ENCODE measurements around the gene GNB1. TPM values are rescaled to one million over a fixed set of nuclear protein-coding genes. Genes with fewer than 3 reads are reported as not detected.
"Not testable (repeated sequence)": the region's sequence is repeated elsewhere in the genome, so short reads cannot be mapped to it uniquely, and the experiment has no call there.

GNB1 gene
- polyA plus RNA-seq, 3 donors = 270 to 294 (median 288) TPM

DNA sequence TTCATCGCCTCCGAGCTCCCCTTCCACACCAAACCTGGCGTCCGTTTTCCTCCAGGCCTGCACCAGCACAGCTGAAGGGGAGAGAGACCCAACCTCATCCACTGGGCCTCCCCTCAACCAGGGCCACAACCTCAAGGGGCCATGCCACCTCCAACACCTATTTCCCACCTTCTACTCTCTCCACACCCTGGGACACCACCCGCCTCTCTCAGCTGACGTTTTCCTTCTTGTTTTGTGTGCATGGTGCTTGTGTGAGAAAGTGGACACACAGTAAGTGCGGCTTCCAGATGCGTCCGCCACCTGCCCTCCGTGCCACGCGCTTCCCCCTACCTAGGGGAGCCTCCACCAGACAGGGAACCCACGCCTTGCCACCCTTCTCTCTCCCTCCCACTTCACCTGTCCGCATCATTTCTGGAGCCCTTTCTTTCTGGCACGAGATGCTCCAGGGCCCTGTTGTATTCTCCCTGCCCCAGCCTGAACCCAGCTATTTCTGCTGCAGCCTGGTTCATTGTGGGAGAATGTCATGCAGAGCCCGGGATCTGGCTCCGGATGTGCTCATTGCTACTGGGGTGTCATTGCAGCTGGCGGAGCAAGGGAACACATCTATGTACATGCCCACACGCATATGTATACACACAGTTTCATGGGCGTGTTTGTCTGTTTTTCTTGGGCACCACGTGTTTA lies 1.3 kb upstream of the GNB1 start:
- no peak for DNase-seq (ENCODE audit: low read depth in 3 of 3, low spot score in 2 of 3)

DNA sequence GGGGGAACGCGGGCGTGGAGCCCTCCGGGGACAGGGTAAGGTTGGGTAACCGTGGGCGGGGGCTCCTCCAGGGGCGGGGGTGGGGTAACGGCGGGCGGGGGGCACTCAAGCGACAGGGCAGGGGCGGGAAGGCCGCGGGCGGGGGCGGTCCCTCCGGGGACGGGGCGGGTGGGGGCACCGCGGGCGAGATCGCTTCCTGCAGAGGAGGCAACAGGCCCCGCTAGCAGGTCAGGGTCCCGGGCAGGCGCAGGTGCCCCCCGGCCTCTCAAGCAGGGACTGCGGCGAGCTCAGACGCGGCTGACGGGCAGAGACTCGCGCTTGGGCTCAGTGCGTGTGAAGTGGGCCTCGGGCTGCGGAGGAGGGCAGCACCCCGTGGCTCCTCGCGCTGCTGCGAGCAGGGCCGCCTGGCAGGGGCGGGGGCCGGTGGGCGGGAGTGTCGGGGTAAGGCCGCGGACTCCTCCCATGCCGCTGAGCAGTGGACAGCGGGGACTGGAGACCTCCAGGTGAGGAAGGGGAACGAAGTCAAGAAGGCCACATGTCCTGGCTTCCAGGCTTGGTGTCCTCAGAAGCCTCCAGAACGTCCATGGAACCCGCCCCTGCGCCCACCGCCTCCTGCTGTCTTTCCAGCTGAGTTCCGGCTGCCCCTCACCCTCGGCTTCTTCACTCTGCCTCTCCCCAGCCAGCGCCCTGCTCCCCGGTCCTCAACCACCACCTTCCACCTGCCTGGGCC lies 627 bp upstream of the GNB1 start:
- no peak for DNase-seq (ENCODE audit: low read depth in 3 of 3, low spot score in 2 of 3)

DNA sequence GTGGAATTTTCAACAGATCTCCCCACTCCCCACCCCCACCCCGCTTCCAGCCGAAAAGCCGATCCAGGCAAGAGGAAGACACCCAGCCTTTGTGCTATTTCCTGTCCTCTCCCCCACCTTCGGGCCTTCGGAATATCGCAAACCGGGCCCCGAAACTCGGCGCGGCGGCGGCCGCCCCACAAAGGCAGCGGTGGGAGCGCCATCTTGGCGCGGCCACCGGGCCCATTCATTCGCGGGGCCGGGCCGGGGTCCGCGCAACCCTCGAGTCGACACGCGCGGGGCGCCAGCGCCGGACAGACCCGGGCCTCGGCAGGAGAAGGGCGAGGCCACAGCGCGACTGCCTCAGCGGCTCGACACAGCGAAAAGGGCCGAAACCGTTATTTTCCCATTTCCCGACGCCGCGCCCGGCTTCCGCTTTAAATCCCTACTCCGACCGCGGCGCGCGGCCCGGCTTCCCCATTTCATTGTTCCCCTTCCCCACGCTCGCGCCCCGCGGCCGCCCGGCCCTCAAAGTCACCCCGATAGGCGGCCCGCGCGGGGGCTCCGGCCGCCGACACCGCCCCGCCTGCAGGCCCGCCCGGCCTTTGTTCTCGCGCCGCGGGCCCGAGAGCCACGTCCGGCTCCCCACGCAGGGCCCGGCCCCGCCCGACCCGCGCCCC lies 911 bp downstream of the GNB1 start:
- no peak for DNase-seq (ENCODE audit: low read depth in 3 of 3, low spot score in 2 of 3)

DNA sequence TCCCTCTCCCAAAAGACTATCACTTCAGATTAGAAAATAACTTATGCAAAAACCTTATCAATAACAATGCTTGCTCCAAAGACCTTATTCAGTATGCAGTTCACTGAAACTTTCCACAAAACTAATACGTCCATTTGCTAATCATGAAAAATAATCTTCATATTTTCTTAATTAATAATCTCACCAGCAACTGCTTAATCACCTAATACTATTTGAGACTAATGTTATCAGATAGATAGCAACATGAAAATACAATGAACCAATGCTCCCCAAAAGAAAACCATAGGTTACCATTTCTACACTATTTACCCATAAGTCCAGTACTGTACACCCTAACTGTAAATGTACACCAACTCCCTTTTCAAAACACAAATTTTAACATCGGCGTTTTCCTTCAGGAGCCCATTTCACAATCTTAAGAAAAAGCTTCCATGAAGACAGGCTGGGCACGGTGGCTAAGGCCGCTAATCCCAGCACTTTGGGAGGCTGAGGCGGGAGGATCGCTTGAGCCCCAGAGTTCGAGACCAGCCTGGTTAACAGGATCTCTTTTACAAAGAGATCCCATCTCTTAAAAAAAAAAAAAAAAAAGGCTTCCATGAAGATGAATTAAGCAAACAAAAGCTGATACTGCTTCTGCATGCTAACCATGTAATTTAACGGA lies 1.7 kb downstream of the GNB1 start:
- DNase-seq (ENCODE audit: low read depth in 3 of 3, low spot score in 2 of 3) = no peak

DNA sequence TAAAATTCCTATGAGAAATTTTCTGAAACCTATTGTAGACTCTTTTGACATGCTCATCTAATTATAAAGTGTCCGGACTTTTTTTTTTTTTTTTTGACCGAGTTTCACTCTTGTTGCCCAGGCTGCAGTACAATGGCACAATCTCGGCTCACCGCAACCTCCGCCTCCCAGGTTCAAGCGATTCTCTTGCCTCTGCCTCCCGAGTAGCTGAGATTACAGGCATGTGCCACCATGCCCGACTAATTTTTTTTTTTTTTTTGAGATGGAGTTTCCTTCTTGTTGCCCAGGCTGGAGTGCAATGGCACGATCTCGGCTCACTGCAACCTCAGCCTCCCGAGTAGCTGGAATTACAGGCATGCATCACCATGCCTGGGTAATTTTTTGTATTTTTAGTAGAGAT lies 7.0 kb downstream of the GNB1 start:
- not testable (repeated sequence) for DNase-seq (ENCODE audit: low read depth in 3 of 3, low spot score in 2 of 3)

DNA sequence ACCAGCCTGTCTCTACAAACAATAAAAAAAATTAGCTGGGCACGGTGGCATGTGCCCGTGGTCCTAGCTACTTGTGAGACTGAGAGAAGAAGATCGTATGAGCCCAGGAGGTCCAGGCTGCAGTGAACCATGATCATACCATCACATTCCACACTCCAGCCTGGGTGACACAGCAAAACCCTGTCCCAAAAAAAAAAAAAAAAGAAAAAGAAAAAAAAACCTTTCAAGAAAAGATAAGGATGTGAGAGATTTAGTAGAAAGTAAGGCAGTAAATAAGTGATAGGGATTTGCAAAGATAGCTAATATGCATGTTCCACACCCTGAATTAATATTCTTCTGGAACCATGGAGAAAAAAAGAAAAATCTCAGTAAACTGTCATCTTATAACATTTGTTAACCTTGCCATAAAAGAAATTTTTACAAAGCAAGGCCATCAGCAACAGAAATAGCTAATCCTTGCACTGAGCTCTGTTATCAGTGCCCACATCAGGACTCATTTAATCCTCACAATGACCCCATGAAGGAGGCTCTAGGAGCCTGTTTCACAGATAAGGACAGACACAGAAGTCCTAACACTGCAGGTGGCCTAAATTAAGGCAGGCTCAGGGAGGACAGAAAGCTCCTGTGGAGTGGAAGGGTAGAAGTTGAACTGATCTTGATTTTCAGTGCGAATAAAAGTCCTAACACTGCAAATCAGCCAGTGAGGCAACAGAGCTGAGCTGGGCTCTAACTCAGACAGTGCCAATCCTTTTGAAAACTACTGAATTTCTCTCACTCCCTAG lies 7.6 kb downstream of the GNB1 start:
- DNase-seq (ENCODE audit: low read depth in 3 of 3, low spot score in 2 of 3) = no peak

DNA sequence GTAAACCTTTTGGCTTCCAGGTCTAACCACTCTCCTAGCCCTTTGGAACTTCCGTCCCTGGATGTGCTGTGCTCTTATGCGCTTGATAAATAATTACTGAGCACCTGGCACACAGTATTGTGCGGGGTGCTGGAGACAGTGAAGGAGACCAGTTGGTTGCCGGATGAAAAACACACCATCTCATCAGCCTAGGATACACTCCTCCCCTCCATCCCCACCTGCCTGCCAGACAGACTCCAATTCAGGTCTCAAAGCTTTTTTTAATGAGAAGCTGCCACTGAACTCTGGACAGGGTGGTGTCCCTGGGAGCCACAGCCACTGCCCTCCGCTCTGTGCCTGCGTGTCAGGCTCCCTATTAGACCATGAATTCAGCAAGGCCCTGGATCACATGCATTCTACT lies 9.2 kb downstream of the GNB1 start:
- no peak for DNase-seq (ENCODE audit: low read depth in 3 of 3, low spot score in 2 of 3)

DNA sequence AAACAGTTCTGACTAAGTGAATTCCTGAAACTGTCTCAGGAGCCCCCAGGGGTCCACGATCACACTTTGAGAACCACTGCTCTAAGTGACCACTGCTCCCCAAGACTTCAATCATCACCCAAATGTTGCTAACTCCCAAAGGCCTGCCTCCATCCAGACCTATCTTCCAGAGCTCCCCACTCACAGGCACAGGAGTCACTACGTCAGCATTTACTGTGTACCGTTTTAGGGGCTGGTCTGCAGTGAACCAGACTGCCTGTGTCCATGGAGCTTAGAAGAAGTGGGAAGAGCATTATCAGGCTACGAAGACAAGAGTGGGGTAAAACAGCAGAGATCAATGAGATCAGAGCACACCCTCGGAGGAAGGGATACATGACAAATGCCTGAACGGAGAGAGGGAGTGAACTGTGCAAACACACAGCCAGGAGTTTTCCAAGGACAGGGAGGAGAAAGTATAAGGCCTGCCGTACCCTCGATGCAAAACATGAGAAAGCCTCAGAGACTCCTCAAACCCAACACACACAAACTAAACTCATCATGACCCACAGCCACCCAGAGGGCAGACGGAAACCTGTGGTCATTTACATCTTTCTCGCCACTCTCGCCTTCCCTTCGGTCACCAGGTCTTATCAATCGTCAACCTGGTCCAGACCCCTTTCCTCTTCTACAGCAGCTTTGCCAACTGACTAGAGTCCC lies 10.1 kb downstream of the GNB1 start:
- no peak for DNase-seq (ENCODE audit: low read depth in 3 of 3, low spot score in 2 of 3)

DNA sequence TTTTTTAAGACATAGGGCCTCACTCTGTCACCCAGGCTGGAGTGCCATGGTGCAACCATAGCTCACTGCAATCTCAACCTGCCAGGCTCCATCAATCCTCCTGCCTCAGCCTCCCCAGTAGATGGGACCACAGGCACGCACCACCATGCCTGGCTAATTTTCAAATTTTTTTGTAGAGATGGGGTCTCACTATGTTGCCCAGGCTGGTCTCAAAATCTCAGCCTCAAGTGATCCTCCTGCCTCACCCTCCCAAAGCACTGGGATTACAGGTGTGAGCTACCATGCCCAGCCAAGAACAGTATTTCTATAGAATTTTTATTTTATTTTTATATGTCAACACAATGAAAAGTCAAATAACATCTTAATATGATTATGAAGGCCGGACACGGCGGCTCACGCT lies 10.9 kb downstream of the GNB1 start:
- no peak for DNase-seq (ENCODE audit: low read depth in 3 of 3, low spot score in 2 of 3)

DNA sequence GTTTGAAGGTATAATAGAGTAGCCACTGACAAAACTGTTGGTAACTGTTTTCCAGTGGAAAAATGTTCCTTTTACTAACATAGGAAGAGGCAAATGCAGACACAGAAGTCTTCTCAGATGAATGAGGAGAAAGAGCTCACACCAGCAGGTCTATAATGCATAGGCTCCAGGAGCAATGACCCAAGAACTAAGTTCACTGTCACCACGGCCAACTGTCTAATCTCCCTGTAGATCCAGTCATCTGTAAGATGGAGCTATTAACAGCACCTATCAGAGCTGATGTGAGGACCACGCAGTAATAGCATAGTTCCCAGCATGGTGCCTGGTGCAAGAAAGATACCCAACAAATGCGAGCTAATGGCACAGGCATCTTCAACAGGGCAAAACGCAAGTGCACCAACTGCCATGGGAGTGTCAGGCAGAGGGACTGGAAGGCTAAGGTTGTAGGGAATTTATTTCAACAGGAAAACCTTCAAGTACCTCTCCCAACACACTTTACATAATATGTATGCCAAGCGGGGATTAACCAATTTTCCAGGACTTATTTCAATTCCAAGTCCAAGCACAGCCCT lies 12.9 kb downstream of the GNB1 start:
- no peak for DNase-seq (ENCODE audit: low read depth in 3 of 3, low spot score in 2 of 3)

DNA sequence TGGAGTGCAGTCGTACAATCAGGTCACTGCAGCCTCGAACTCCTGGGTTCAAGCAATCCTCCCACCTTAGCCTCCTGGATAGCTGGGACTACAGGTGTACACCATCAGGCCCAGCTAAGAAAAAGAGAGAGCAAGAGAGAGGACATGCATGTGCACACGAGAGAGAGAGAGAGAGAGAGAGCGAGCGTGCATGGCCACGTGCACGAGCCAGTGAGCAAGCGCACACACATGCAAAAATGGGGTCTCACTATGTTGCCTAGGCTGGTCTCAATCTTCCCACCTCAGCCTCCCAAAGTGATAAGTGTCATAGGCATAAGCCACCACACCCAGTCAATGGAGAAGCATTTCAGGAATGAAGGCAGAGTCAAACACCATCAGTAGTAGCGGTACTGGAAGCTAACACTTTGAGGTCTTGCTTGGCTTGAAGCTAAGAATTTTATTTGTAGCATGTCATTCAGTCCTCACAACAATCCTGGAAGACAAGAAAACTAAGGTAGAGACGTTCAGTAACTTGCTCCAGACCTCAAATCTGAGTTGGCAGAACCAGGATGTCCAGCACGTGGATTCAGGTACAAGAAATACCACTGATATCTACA lies 14.5 kb downstream of the GNB1 start:
- no peak for DNase-seq (ENCODE audit: low read depth in 3 of 3, low spot score in 2 of 3)

DNA sequence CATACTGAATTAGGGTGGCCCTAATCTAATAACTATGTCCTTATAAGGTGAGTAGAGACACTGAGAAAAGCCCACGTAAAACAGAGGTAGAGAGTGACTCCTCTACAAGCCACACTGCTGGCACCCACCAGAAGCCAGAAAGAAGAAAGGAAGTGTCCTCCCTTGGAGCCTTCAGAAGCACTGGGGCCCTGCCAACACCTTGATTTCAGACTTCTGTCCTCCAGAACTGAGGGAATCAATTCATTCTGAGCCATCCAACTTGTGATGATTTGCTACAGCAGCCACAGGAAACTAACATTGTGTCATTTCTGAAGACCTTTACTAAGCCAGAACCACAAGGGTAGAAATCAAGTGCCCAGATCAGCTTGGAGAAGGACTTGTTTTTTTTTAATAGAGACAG lies 15.0 kb downstream of the GNB1 start:
- no peak for DNase-seq (ENCODE audit: low read depth in 3 of 3, low spot score in 2 of 3)

DNA sequence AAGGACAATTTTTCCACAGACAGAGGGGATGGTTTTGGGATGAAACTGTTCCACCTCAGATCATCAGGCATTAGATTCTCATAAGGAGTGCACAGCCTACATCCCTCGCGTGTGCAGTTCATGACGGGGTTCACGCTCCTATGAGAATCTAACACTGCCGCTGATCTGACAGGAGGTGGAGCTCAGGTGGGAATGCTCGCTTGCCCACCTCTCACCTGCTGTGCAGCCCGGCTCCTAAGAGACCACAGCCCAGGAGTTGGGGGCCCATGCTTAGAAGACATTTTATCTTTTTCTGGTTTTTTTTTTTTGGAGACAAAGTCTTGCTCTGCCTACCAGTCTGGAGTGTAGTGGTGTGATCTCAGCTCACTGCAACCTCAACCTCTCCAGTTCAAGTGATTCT lies 16.0 kb downstream of the GNB1 start:
- no peak for DNase-seq (ENCODE audit: low read depth in 3 of 3, low spot score in 2 of 3)

DNA sequence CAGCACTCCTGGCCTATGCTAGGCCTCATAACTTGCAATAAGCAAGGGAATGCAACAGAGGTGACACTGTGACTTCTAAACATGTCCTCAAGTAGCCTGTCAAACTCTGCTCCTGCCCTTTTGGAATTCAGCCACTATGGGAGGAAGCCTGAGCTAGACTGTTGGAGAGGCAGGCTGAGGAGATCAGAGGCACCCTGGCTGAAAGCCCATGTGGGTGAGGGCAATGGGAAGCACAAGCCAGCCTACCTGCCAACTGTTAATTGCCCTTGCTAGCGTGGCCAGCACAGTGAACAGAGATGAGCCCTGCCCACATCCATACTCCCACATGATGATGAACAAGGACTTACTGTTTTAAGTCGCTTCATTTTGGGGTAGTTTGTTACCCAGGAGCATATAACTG lies 17.7 kb downstream of the GNB1 start:
- DNase-seq (ENCODE audit: low read depth in 3 of 3, low spot score in 2 of 3) = no peak

DNA sequence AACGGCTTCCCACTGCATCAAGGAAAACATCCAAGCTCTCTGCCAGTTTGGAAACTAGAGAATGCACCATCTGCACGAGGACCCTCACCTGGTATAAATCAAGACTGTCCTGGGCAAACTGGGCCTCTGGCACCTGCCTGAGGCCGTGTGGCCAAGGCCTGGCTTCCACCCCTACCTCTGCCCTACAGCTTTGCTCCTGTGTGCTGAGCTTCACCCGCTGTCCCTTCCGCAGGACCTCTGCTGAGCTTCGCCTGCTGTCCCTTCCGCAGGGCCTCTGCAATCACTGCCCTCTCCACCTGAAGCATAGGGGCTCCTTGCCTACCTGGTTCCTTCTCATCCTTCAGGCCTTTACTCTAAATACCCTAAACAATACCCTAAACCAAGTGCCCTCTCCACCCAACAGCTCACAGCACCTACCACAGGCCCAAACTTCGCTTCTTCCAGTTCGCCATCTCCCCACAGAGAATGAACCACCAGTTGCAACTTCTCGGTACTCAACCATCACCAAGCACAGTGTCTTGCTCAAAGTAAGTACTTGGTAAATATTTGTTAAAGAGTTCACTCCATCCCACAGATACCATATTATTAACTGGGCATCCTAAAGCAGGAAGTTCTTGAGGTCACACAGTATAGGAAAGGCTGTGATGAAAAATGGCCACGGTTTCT lies 18.4 kb downstream of the GNB1 start:
- no peak for DNase-seq (ENCODE audit: low read depth in 3 of 3, low spot score in 2 of 3)

DNA sequence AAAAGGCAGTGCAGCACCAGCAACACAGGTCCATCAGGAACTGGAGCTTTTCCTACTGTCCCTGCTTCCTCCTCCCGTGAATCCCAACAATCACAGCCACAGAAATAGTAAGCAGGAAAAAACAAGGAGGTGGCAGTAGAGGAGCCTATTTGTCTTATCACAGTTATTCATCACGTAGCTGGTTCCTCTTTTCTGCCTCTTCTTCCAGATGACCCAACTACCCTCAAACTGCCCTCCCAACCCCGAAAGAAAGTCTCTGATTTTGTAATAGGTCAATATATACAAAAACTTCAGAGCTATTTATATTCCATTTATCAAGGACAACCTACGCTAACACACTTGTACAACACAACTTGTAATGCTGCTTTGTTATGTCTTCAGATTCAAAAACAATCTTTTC lies 21.4 kb downstream of the GNB1 start:
- DNase-seq (ENCODE audit: low read depth in 3 of 3, low spot score in 2 of 3) = no peak

DNA sequence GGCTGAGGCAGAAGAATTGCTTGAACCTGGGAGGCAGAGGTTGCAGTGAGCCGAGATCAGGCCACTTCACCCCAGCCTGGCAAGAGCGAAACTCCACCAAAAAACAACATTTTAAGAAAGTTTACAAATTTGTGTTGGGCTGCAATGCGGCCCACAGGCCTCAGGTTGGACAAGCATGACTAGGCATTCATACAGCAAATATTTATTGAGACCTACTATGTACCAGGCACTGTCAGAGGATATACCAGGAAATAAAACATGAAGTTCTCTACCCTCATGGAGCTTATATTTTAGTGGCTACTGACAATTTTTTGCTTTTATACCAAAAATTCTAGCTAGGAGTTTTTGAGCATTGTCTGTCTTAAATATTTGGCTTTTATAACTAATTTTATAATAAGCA lies 23.7 kb downstream of the GNB1 start:
- DNase-seq (ENCODE audit: low read depth in 3 of 3, low spot score in 2 of 3) = no peak

DNA sequence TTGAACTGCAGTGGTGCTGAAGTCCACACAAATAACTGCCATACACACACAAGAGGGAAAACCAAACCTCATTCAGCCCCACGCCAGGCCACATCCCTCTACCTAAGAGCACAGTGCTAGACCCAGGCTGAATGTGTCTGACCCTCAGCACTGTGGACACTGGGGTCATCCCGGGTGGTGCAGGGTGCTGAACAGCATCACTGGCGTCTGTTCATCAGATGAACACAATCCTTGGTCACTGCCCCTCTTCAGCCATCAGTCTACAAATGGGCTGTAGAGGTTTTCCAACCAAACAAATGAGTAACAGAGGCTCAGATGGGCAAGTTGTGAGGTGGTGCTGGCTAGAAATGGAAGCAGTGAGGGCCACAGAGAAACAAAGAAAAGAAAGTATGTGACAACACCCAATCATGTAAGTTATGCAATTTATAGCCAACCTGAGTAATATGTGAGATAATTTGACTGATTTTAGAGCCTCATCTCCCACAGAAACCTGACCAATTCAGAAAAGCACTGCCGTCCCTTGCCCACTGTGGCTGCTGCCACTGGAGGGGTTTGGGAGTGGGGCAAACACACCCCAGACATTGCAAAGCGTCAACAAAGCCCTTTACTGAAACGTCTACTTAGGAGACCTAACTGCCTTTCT lies 27.9 kb downstream of the GNB1 start:
- DNase-seq (ENCODE audit: low read depth in 3 of 3, low spot score in 2 of 3) = no peak
